Measurements from ENCODE around the gene SMR3B. TPM values are rescaled to one million over a fixed set of nuclear protein-coding genes. Genes with fewer than 3 reads are reported as not detected.

Gene SMR3B
- total RNA-seq, 1 donor from 2014 or later = not detected

Other genes starting within 250 kb of the SMR3B start
- gene PRR27, start 228.9 kb upstream of the SMR3B start, total RNA-seq = not detected in 2 replicates
- not detected in 2 replicates for gene ODAM, start 187.4 kb upstream of the SMR3B start, total RNA-seq
- not detected in 2 replicates for gene FDCSP, start 157.0 kb upstream of the SMR3B start, total RNA-seq
- gene CSN3, start 140.5 kb upstream of the SMR3B start, total RNA-seq = not detected in 2 replicates
- gene CABS1, start 48.1 kb upstream of the SMR3B start, total RNA-seq = not detected in 2 replicates
- not detected in 2 replicates for gene SMR3A, start 22.4 kb upstream of the SMR3B start, total RNA-seq
- gene OPRPN, start 14.8 kb downstream of the SMR3B start, total RNA-seq = not detected in 2 replicates
- gene MUC7, start 89.1 kb downstream of the SMR3B start, total RNA-seq = not detected in 2 replicates
- not detected in 2 replicates for gene AMTN, start 135.4 kb downstream of the SMR3B start, total RNA-seq
- gene AMBN, start 209.1 kb downstream of the SMR3B start, total RNA-seq = not detected in 2 replicates
- gene ENAM, start 245.6 kb downstream of the SMR3B start, total RNA-seq = 3.3 TPM in 2 replicates